NCI-H82 treated with DMSO at 0.1 percent for 48 hours (cell line): Measurements from ENCODE around the gene HECTD2.
"Not testable (repeated sequence)": the region's sequence is repeated elsewhere in the genome, so short reads cannot be mapped to it uniquely, and the experiment has no call there.

Source experiments
- DNase-seq: peaks from one replicate; lab custom pipeline; 2025; ENCODE audit not compliant: unreplicated experiment; lab: John Stamatoyannopoulos, UW

Gene HECTD2

DNA sequence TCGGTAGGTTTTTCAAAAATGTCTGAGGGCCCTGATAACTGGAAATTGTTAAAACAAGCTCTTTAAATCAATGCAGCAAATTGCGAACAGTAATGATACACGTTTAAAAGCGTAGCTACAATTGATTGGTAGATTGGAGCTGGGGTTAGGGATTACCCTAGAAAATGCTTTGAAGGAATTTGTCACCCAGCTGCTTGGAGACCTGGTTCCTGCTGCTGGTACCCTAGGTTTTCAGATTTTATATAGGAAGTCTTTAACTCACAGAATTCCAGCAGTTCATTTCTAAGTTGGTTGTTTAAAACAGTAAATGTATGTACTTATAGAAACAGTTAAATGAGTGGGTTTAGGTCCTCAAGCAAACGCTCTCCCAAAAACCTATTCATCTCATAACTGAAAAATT lies 1.5 kb downstream of the HECTD2 start:
- DNase-seq = no peak

GRCh38 chr10:91412354-91413087 lies 2.4 kb downstream of the HECTD2 start:
- no peak for DNase-seq

DNA sequence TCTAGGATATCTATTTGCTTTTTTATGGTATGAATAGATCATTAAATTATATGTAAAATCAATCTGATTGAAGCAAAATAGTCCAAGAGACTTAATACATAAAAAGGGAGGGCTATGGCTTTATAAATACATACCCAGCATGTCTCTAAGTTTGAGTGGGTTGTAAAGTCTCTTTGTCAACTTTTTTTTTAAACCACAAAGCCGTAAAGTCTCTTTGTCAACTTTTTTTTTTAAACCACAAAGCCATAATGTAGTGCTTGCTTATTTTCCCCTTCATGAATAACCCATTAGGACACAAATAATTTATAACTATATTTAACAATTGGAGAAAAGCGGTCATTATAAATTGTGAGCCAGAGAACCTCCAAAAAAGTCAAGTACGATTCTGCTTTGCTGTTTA lies 5.7 kb downstream of the HECTD2 start:
- no peak for DNase-seq

- DNase-seq = no peak
These were observed 6.3 kb downstream of the HECTD2 start for GRCh38 chr10:91416339-91416855.

- DNase-seq = no peak
These were observed 8.3 kb downstream of the HECTD2 start for GRCh38 chr10:91418416-91418815.

GRCh38 chr10:91420868-91421267 lies 10.7 kb downstream of the HECTD2 start:
- no peak for DNase-seq

- peak; percentile 8 for DNase-seq
These were observed 12.8 kb downstream of the HECTD2 start for GRCh38 chr10:91422915-91423314.

DNA sequence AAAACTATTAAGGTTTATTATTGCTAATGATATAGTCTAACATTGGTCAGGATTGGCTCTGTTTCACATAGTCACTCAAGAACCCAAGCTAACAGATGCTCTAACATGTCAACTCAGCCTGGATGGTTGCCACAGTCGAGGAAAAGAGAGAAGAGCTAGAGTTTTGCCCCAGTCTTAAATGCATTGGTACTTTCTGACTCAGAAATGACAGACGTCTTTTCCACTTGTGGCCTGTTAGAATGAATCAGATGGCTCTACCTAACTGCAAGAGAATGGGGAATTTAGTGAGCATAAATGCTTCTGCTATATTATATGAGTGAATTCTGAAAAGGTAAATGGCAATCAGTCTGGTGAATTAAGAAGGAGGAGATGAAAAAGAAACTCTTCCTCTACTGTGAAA lies 13.9 kb downstream of the HECTD2 start:
- DNase-seq = no peak

GRCh38 chr10:91432175-91432574 lies 22.0 kb downstream of the HECTD2 start:
- DNase-seq = no peak

- DNase-seq = no peak
These were observed 23.5 kb downstream of the HECTD2 start for GRCh38 chr10:91433620-91434019.

- DNase-seq = no peak
These were observed 23.9 kb downstream of the HECTD2 start for GRCh38 chr10:91434041-91434440.

DNA sequence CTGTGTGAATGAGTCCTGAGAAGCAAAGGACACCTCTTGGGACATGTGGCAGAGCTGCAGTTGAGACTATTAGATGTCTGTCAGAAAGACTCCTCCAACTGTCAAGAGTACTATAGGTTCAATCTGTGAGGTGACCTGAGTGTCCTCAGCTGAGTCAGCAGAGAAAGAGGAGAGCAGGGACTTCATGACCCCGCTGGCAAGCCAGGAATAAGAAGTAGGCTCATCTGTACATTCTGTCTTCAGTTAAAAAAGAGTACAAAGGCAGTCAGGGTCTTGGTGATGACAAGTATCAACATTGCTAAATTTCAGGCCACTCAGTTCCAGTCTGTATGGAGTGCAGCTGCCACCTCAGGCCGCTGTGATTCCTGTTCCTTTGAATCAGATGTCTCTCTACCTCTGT lies 25.1 kb downstream of the HECTD2 start:
- no peak for DNase-seq

DNA sequence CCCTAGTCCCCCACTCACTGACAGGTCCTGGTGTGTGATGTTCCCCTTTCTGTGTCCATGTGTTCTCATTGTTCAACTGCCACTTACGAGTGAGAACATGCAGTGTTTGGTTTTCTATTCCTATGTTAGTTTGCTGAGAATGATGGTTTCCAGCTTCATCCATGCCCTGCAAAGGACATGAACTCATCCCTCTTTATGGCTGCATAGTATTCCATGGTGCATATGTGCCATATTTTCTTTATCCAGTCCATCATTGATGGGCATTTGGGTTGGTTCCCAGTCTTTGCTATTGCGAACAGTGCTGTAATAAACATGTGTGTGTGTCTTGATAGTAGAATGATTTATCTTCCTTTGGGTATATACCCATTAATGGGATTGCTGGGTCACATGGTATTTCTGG lies 28.1 kb downstream of the HECTD2 start:
- not testable (repeated sequence) for DNase-seq

GRCh38 chr10:91444211-91445182 lies 34.4 kb downstream of the HECTD2 start:
- no peak for DNase-seq

DNA sequence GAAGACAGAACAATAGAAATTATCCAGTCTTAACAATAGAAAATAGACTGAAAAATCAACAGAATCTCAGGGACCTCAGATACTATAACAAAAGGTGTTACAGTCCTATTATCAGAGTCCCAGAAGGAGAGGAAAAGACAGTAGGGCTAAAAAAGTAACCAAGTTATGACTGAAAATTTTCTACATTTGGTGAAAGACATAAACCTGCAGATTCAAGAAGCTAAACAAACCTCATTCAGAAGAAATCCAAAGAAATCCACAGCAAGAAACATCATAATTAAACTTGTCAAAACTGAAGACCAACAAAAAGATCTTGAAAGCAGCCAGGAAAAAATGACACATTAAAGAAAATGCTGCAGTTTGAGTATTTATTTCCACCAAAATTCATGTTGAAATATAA lies 41.9 kb downstream of the HECTD2 start:
- no peak for DNase-seq

- DNase-seq = no peak
These were observed 43.4 kb downstream of the HECTD2 start for GRCh38 chr10:91453535-91453934.

- DNase-seq = not testable (repeated sequence)
These were observed 45.0 kb downstream of the HECTD2 start for GRCh38 chr10:91455135-91455534.

- no peak for DNase-seq
These were observed 50.5 kb downstream of the HECTD2 start for GRCh38 chr10:91460681-91461080.

- DNase-seq = no peak
These were observed 52.3 kb downstream of the HECTD2 start for GRCh38 chr10:91462423-91462822.

DNA sequence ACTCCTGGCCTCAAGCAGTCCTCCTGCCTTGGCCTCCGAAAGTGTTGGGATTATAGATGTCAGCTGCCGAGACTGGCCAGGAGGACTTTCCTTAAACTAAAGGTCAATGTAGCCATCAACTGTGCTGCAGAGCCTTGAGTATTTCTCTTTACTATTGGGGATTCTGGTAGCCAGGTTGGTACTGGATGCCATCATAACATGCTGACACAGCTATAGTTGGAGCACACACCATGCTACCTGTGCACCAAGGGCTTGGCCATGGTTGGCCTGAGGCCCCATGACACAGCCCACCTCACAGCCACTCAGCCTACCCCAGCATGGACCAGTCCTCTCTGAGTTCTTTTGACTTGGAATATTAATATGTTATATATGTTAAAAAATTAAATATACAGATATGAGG lies 54.4 kb downstream of the HECTD2 start:
- no peak for DNase-seq

DNA sequence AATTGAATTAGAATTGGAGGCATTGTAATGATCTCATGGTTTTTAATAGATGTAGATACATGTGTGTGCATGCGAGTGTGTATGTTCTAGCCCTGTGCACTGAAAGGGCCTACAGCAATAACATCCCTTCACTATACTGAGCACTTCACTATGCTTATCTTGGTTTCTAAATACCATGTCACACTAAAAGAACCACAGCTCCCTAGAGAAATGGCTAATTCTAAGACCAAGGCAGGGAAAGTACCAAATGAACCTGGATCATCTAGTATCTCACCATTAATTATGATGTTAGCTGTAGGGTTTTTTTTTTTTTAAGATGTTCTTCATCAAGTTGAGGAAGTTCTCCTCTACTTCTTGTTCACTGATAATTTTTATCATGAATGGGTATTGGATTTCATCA lies 55.1 kb downstream of the HECTD2 start:
- DNase-seq = no peak

GRCh38 chr10:91467114-91467513 lies 57.0 kb downstream of the HECTD2 start:
- no peak for DNase-seq
